Measurements from ENCODE around the gene SPRING1. TPM values are rescaled to one million over a fixed set of nuclear protein-coding genes. Genes with fewer than 3 reads are reported as not detected.

Gene SPRING1
- total and polyA plus RNA-seq, 7 experiments from 2014 or later = 12.1 to 29.5 (median 23.5) TPM

DNA sequence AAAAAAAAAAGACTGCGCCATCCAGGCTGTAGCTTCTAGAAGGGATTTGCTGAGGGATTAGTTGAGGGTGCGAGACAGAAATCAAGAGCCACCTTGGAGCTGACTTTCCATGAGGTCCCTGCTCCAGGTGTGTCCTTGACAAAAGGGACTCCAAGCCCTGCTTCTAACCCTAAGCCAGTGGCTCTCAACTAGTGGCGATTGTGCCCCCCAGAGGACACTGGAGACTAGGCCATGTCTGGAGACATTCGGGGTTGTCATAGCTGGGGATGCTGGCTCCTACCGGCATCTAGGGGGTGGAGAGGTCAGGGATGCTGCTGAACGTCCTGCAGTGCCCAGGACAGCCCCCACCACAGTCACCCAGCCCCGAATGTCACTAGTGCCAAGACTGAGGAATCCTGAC, 40.6 kb downstream of the SPRING1 start:
- H3K27ac ChIP-seq (ENCODE audit: low read depth, low read length) = no peak overlapping the region
- no peaks in the 10 kb centered on the region for H3K9me3 Mint-ChIP-seq
- DNase-seq = no peak
- H3K4me1 ChIP-seq (ENCODE audit: control insufficient read depth in 2 of 2, insufficient read depth in 2 of 2, low read length in 2 of 2) = no peaks in the 10 kb centered on the region
- no peak overlapping the region for H3K27ac Mint-ChIP-seq
- H3K27me3 Mint-ChIP-seq = peaks cover 13 to 40% (median 33%) of the 10 kb centered on the region in 5 donors
- no peaks in the 10 kb centered on the region for H3K9me3 ChIP-seq (ENCODE audit: control insufficient read depth in 2 of 3, low read length in 3 of 3)
- ATAC-seq = no peak
- ChIA-PET POLR2A (no interaction called here), CTCF (no interaction called here)
- no peak overlapping the region for H3K4me3 Mint-ChIP-seq
- intact Hi-C loops (cut with micrococcal nuclease) = no loop called here
- no peaks in the 10 kb centered on the region for H3K36me3 ChIP-seq (ENCODE audit: control insufficient read depth in 2 of 3, insufficient read depth in 3 of 3, low read length in 3 of 3)
- H3K27me3 ChIP-seq (ENCODE audit: control insufficient read depth in 2 of 2, insufficient read depth in 2 of 2, low read length in 2 of 2) = no peaks in the 10 kb centered on the region
- H3K36me3 Mint-ChIP-seq = no peaks in the 10 kb centered on the region
- no peak overlapping the region for H3K4me3 ChIP-seq (ENCODE audit: low read length)
- H3K4me1 Mint-ChIP-seq = peaks cover 4 to 21% (median 11%) of the 10 kb centered on the region in 7 donors

DNA sequence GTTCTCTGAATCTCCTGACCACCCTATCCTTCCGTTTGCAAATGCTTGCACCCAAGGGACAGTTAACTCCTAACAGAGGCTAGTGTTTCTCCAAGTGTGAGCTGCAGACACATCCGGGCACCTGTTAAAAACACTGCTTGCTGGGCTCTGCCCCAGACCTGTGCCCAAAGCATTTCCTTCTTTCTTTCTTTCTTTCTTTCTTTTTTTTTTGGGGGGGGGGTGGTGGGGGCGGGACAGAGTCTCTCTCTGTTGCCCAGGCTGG, 42.5 kb downstream of the SPRING1 start:
- H3K9me3 Mint-ChIP-seq = no peaks in the 10 kb centered on the region
- no peaks in the 10 kb centered on the region for H3K4me1 ChIP-seq (ENCODE audit: control insufficient read depth in 2 of 2, insufficient read depth in 2 of 2, low read length in 2 of 2)
- H3K36me3 Mint-ChIP-seq = no peaks in the 10 kb centered on the region
- POLR2A ChIA-PET = no interaction called here
- intact Hi-C loops (cut with micrococcal nuclease) = no loop called here
- CTCF ChIA-PET = no interaction called here
- DNase-seq = no peak
- no peak overlapping the region for H3K4me3 ChIP-seq (ENCODE audit: low read length)
- H3K4me3 Mint-ChIP-seq = peak overlapping the region in 1 of 10 donors; percentile 4
- no peaks in the 10 kb centered on the region for H3K36me3 ChIP-seq (ENCODE audit: control insufficient read depth in 2 of 3, insufficient read depth in 3 of 3, low read length in 3 of 3)
- H3K9me3 ChIP-seq (ENCODE audit: control insufficient read depth in 2 of 3, low read length in 3 of 3) = no peaks in the 10 kb centered on the region
- H3K27me3 Mint-ChIP-seq = peaks cover 17 to 49% (median 33%) of the 10 kb centered on the region in 5 donors
- H3K27me3 ChIP-seq (ENCODE audit: control insufficient read depth in 2 of 2, insufficient read depth in 2 of 2, low read length in 2 of 2) = no peaks in the 10 kb centered on the region
- ATAC-seq = no peak
- H3K4me1 Mint-ChIP-seq = peaks cover 4 to 21% (median 11%) of the 10 kb centered on the region in 7 donors
- H3K27ac Mint-ChIP-seq = no peak overlapping the region
- H3K27ac ChIP-seq (ENCODE audit: low read depth, low read length) = no peak overlapping the region

DNA sequence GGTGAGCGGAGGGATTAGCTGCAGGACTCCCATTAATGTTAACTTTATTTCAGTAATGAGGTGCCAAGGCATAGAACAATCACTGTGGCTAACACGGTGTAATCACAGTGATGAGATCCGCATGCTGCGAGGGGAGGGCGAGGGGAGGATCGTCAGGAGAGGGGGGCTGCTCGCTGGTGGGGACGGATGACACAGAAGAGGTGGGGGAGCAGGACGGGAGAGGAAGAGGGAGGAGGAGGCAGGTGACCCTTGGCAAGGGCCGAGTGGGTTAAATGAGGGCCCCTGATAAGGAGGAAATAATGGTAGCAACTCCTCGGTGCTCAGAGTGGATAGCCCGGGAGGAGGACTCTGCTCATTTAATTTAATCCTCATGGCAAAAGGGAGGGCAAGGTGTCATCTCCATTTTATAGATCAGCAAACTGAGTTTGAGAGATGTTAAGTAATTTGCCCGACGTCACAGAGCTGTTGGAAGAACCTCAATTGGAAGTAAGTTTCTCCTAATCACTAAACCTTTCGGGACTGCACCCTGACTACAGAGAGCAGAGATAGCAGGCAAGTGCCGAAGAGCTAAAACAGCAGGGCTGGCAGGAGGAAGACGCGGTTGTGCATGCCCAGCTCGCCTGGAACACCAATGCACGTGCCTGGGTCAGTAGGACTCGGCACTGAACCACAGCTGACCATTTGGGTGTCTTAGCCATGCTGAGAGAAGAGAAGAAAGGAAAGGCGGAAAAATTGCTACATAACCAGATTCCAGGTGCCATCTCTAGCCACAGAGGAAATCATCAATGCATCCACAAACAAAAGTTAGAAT, 43.0 kb downstream of the SPRING1 start:
- ChIA-PET CTCF (no interaction called here), POLR2A (no interaction called here)
- Histone ChIP-seq H3K27ac (ENCODE audit: low read depth, low read length) (no peak overlapping the region), H3K9me3 (ENCODE audit: control insufficient read depth in 2 of 3, low read length in 3 of 3) (no peaks in the 10 kb centered on the region), H3K4me3 (ENCODE audit: low read length) (no peak overlapping the region), H3K27me3 (ENCODE audit: control insufficient read depth in 2 of 2, insufficient read depth in 2 of 2, low read length in 2 of 2) (no peaks in the 10 kb centered on the region), H3K36me3 (ENCODE audit: control insufficient read depth in 2 of 3, insufficient read depth in 3 of 3, low read length in 3 of 3) (no peaks in the 10 kb centered on the region), H3K4me1 (ENCODE audit: control insufficient read depth in 2 of 2, insufficient read depth in 2 of 2, low read length in 2 of 2) (no peaks in the 10 kb centered on the region)
- DNase-seq (no peak), ATAC-seq (no peak)
- no peak overlapping the region for H3K27ac Mint-ChIP-seq
- H3K36me3 Mint-ChIP-seq = no peaks in the 10 kb centered on the region
- H3K4me1 Mint-ChIP-seq = peaks cover 4 to 21% (median 11%) of the 10 kb centered on the region in 7 donors
- peaks cover 17 to 54% (median 33%) of the 10 kb centered on the region in 5 donors for H3K27me3 Mint-ChIP-seq
- peak overlapping the region in 3 of 10 donors; percentile 4 to 30 (median 14) for H3K4me3 Mint-ChIP-seq
- intact Hi-C loops (cut with micrococcal nuclease) = no loop called here
- no peaks in the 10 kb centered on the region for H3K9me3 Mint-ChIP-seq

DNA sequence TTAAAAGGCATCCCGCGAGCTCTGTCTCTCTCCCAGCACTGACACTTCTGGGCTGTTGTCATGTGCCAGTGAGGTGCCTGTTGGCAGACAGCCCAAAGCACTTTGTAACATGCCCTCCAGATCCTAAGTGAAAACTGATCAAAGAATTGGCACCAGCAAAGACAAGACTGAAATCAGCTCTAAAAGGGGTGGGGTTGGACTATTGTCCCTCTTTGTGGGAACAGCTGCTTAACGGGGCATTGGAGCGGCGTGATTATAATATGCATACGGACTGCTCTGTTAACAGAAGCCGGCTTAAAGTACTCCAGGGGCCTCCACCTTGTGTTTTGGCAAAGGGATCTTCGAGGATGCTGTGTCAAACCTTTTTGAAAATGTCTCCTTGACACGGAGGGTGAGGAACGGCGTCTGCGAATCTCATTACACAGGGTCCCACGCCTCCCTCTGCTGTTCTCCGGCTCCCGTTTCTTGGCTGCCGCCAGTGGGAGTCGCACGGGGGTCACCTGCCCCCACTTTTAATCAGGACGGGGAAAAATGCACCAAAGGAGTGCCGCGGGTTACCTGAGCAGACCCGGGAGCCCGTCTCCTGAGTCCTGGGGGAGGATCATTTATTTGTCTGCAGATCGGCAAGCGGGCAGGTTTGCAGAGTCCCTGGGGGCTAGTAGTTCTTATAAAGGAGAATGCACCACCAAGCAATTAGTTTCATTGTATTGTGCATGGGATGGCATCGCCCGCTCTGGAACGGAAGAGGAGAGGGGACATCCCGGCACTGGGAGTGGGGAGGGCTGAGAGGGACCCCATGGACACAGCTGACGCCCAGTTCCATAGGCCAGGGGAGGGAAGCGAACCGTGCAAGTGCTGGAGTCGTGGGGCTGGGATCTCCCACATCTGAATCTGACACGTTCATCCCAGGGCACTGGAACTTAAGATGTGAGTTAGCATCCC, 44.3 kb downstream of the SPRING1 start:
- no peak for DNase-seq
- Histone ChIP-seq H3K27ac (ENCODE audit: low read depth, low read length) (no peak overlapping the region), H3K4me3 (ENCODE audit: low read length) (no peak overlapping the region), H3K4me1 (ENCODE audit: control insufficient read depth in 2 of 2, insufficient read depth in 2 of 2, low read length in 2 of 2) (no peaks in the 10 kb centered on the region), H3K36me3 (ENCODE audit: control insufficient read depth in 2 of 3, insufficient read depth in 3 of 3, low read length in 3 of 3) (no peaks in the 10 kb centered on the region), H3K27me3 (ENCODE audit: control insufficient read depth in 2 of 2, insufficient read depth in 2 of 2, low read length in 2 of 2) (no peaks in the 10 kb centered on the region), H3K9me3 (ENCODE audit: control insufficient read depth in 2 of 3, low read length in 3 of 3) (no peaks in the 10 kb centered on the region)
- ChIA-PET POLR2A (no interaction called here), CTCF (interaction anchor here (0.7 kb wide), 1 partner anchor 16 kb away, joined by 3 read pairs; no protein-coding TSS in a partner anchor)
- ATAC-seq = no peak
- H3K9me3 Mint-ChIP-seq = no peaks in the 10 kb centered on the region
- peak overlapping the region in 2 of 9 donors; percentile 76 for H3K27ac Mint-ChIP-seq
- H3K4me3 Mint-ChIP-seq = peak overlapping the region in 5 of 10 donors; percentile 14 to 57 (median 44)
- intact Hi-C loops (cut with micrococcal nuclease) = no loop called here
- H3K4me1 Mint-ChIP-seq = peaks cover 4 to 21% (median 11%) of the 10 kb centered on the region in 7 donors
- peaks cover 17 to 64% (median 33%) of the 10 kb centered on the region in 5 donors for H3K27me3 Mint-ChIP-seq
- no peaks in the 10 kb centered on the region for H3K36me3 Mint-ChIP-seq

DNA sequence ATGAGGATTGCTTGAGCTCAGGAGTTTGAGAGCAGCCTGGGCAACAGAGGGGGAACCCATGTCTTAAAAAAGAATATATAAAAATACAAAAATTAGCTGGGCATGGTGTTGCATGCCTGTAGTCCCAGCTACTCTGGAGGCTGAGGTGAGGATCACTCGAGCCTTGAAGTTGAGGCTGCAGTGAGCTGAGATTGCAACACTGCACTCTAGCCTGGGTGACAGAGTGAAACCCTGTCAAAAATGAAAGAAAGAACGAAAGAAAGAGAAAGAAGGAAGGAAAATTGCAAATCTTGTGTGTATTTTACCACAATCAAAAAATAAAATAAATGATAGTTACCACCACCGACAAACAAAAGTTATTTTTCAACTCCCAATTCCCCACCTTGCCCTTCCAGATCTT, 45.3 kb downstream of the SPRING1 start:
- H3K4me3 ChIP-seq (ENCODE audit: low read length) = no peak overlapping the region
- ATAC-seq = no peak
- CTCF ChIA-PET = interaction anchor here (0.6 to 1.3 kb wide), 4 partner anchors 9 to 716 kb away, joined by 3 to 6 read pairs (median 4); no protein-coding TSS in a partner anchor

DNA sequence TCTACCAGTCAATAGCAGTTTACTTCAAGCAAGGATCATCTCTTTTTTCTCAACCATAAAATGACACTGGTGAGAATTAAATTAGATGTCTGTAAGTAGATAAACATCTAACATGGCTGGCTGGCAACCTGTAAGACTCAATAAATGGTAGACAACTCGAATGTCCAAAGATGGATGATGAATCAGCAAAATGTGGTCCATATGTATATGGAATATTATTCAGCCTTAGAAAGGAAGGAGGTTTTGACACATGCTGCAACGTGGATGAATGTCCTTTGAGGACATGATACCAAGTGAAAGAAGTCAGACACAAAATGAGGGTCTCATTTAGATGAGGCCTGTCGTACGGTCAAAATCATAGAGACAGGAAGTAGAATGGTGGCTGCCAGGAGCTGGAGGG, 46.2 kb downstream of the SPRING1 start:
- Histone ChIP-seq H3K4me3 (ENCODE audit: low read length) (no peak overlapping the region), H3K4me1 (ENCODE audit: control insufficient read depth in 2 of 2, insufficient read depth in 2 of 2, low read length in 2 of 2) (no peaks in the 10 kb centered on the region), H3K27me3 (ENCODE audit: control insufficient read depth in 2 of 2, insufficient read depth in 2 of 2, low read length in 2 of 2) (no peaks in the 10 kb centered on the region), H3K9me3 (ENCODE audit: control insufficient read depth in 2 of 3, low read length in 3 of 3) (no peaks in the 10 kb centered on the region), H3K27ac (ENCODE audit: low read depth, low read length) (no peak overlapping the region), H3K36me3 (ENCODE audit: control insufficient read depth in 2 of 3, insufficient read depth in 3 of 3, low read length in 3 of 3) (no peaks in the 10 kb centered on the region)
- no peak overlapping the region for H3K27ac Mint-ChIP-seq
- DNase-seq (no peak), ATAC-seq (no peak)
- intact Hi-C loops (cut with micrococcal nuclease) = no loop called here
- H3K4me3 Mint-ChIP-seq = no peak overlapping the region
- H3K27me3 Mint-ChIP-seq = peaks cover 17 to 62% (median 33%) of the 10 kb centered on the region in 5 donors
- H3K36me3 Mint-ChIP-seq = no peaks in the 10 kb centered on the region
- H3K4me1 Mint-ChIP-seq = peaks cover 4 to 21% (median 11%) of the 10 kb centered on the region in 7 donors
- CTCF ChIA-PET = interaction anchor here (1.3 kb wide), 1 partner anchor 10 kb away, joined by 6 read pairs; no protein-coding TSS in a partner anchor
- POLR2A ChIA-PET = interaction anchor here (1.2 kb wide), 1 partner anchor 503 kb away, joined by 3 read pairs; no protein-coding TSS in a partner anchor
- no peaks in the 10 kb centered on the region for H3K9me3 Mint-ChIP-seq

More for the DNA sequence above, 45.3 kb downstream of the SPRING1 start:
- Histone ChIP-seq H3K4me1 (ENCODE audit: control insufficient read depth in 2 of 2, insufficient read depth in 2 of 2, low read length in 2 of 2) (no peaks in the 10 kb centered on the region), H3K36me3 (ENCODE audit: control insufficient read depth in 2 of 3, insufficient read depth in 3 of 3, low read length in 3 of 3) (no peaks in the 10 kb centered on the region), H3K27me3 (ENCODE audit: control insufficient read depth in 2 of 2, insufficient read depth in 2 of 2, low read length in 2 of 2) (no peaks in the 10 kb centered on the region), H3K9me3 (ENCODE audit: control insufficient read depth in 2 of 3, low read length in 3 of 3) (no peaks in the 10 kb centered on the region), H3K27ac (ENCODE audit: low read depth, low read length) (no peak overlapping the region)
- H3K27me3 Mint-ChIP-seq = peaks cover 17 to 63% (median 33%) of the 10 kb centered on the region in 5 donors
- peaks cover 4 to 21% (median 11%) of the 10 kb centered on the region in 7 donors for H3K4me1 Mint-ChIP-seq
- no peak for DNase-seq
- no peaks in the 10 kb centered on the region for H3K9me3 Mint-ChIP-seq
- no peak overlapping the region for H3K4me3 Mint-ChIP-seq
- POLR2A ChIA-PET = no interaction called here
- no peaks in the 10 kb centered on the region for H3K36me3 Mint-ChIP-seq
- intact Hi-C loops (cut with micrococcal nuclease) = no loop called here
- peak overlapping the region in 1 of 9 donors; percentile 76 for H3K27ac Mint-ChIP-seq
